ENCODE measurements around the gene LRRC25. TPM values are rescaled to one million over a fixed set of nuclear protein-coding genes. Genes with fewer than 3 reads are reported as not detected.

LRRC25 gene
- total RNA-seq, result 10 to 100 TPM in 2 of 3 donors, 1 to 10 TPM in 1; 3.9 to 28.2 (median 12.0) TPM
- total RNA-seq (2013), result 6.8 TPM

GRCh38 chr19:18397242-18398202, at the start of gene LRRC25:
Gene LRRC25 (minus strand): TSS chr19:18397622. CDS start chr19:18396963, 659 bp downstream.
- Mint-ChIP-seq H3K27ac (peak within 1 kb of the TSS in 1 of 2 donors; percentile 81), H3K4me3 (peak within 1 kb of the TSS; percentile 70), H3K36me3 (no peaks in the 10 kb centered on the region), H3K9me3 (no peaks in the 10 kb centered on the region), H3K4me1 (peaks cover 11 to 16% of the 10 kb centered on the region in 2 donors), H3K27me3 (ENCODE audit: low read depth in 2 of 2) (peaks cover 0 to 3% of the 10 kb centered on the region in 2 donors)
- ATAC-seq, result peak; percentile 77 to 86 (median 83)
- peak in 1 of 2 donors; percentile 32 for DNase-seq
- intact Hi-C loops (cut with micrococcal nuclease), result no loop called here
- TF ChIP-seq CTCF (IDR thresholded peaks at IDR 0.05), result no peak
- no peak within 1 kb of the TSS for H3K27ac ChIP-seq (ENCODE audit: low read length)
- H3K36me3 ChIP-seq (ENCODE audit: control insufficient read depth, insufficient read depth, low read length), result no peaks in the 10 kb centered on the region
- peaks cover 37% of the 10 kb centered on the region for H3K4me1 ChIP-seq (ENCODE audit: control insufficient read depth, insufficient read depth, low read length)
- peaks cover 4% of the 10 kb centered on the region for H3K27me3 ChIP-seq (ENCODE audit: control insufficient read depth, insufficient read depth, low read length)
- WGBS (ENCODE audit: insufficient coverage), result 12% methylated on average over 32 of the region's 33 CpGs
- H3K4me3 ChIP-seq (ENCODE audit: low read length), result peak within 1 kb of the TSS; percentile 35
- no peaks in the 10 kb centered on the region for H3K9me3 ChIP-seq (ENCODE audit: control insufficient read depth, insufficient read depth, low read length)

- Mint-ChIP-seq H3K4me1 (peaks cover 9 to 23% of the 10 kb centered on the region in 2 donors), H3K36me3 (no peaks in the 10 kb centered on the region), H3K4me3 (no peak overlapping the region), H3K27ac (no peak overlapping the region), H3K27me3 (ENCODE audit: low read depth in 2 of 2) (no peaks in the 10 kb centered on the region), H3K9me3 (peaks cover 4% of the 10 kb centered on the region in 2 donors)
- 91% methylated on average over 12 of the region's 12 CpGs for WGBS (ENCODE audit: insufficient coverage)
- Histone ChIP-seq H3K9me3 (ENCODE audit: control insufficient read depth, insufficient read depth, low read length) (peaks cover 6% of the 10 kb centered on the region), H3K36me3 (ENCODE audit: control insufficient read depth, insufficient read depth, low read length) (peaks cover 68% of the 10 kb centered on the region), H3K27me3 (ENCODE audit: control insufficient read depth, insufficient read depth, low read length) (no peaks in the 10 kb centered on the region), H3K27ac (ENCODE audit: low read length) (no peak overlapping the region), H3K4me3 (ENCODE audit: low read length) (no peak overlapping the region), H3K4me1 (ENCODE audit: control insufficient read depth, insufficient read depth, low read length) (peaks cover 14% of the 10 kb centered on the region)
- intact Hi-C loops (cut with micrococcal nuclease), result no loop called here
- no peak for TF ChIP-seq CTCF (IDR thresholded peaks at IDR 0.05)
- no peak for DNase-seq
- ATAC-seq, result no peak
Measured at GRCh38 chr19:18446811-18447359, 49.5 kb upstream of the LRRC25 start.

GRCh38 chr19:18446145-18446810, 48.9 kb upstream of the LRRC25 start:
- no peak overlapping the region for H3K4me3 Mint-ChIP-seq
- peaks cover 62% of the 10 kb centered on the region for H3K36me3 ChIP-seq (ENCODE audit: control insufficient read depth, insufficient read depth, low read length)
- ATAC-seq (no peak), DNase-seq (no peak)
- 95% methylated on average over 34 of the region's 34 CpGs for WGBS (ENCODE audit: insufficient coverage)
- peaks cover 8% of the 10 kb centered on the region for H3K9me3 ChIP-seq (ENCODE audit: control insufficient read depth, insufficient read depth, low read length)
- H3K27me3 ChIP-seq (ENCODE audit: control insufficient read depth, insufficient read depth, low read length), result no peaks in the 10 kb centered on the region
- no peaks in the 10 kb centered on the region for H3K36me3 Mint-ChIP-seq
- H3K4me1 ChIP-seq (ENCODE audit: control insufficient read depth, insufficient read depth, low read length), result peaks cover 19% of the 10 kb centered on the region
- peaks cover 9 to 29% of the 10 kb centered on the region in 2 donors for H3K4me1 Mint-ChIP-seq
- H3K27ac Mint-ChIP-seq, result no peak overlapping the region
- H3K27ac ChIP-seq (ENCODE audit: low read length), result no peak overlapping the region
- H3K4me3 ChIP-seq (ENCODE audit: low read length), result no peak overlapping the region
- no peaks in the 10 kb centered on the region for H3K27me3 Mint-ChIP-seq (ENCODE audit: low read depth in 2 of 2)
- TF ChIP-seq CTCF (IDR thresholded peaks at IDR 0.05), result no peak
- intact Hi-C loops (cut with micrococcal nuclease), result no loop called here
- peaks cover 4% of the 10 kb centered on the region in 2 donors for H3K9me3 Mint-ChIP-seq

Data from natural killer cell (primary cell).